ENCODE measurements around the gene SMIM1.
A peak's percentile ranks its signal among the peaks of the same experiment; 100 is the strongest.

Gene SMIM1

GRCh38 chr1:3773572-3774275 lies 1.2 kb downstream of the SMIM1 start:
- Histone ChIP-seq H3K4me1 (peaks cover 13% of the 10 kb centered on the region), H3K36me3 (no peaks in the 10 kb centered on the region), H3K27me3 (no peaks in the 10 kb centered on the region), H3K9me3 (no peaks in the 10 kb centered on the region), H3K4me3 (ENCODE audit: low read depth, low read length) (no peak overlapping the region)
- no peak for DNase-seq
- TF ChIP-seq, protein P1, sequence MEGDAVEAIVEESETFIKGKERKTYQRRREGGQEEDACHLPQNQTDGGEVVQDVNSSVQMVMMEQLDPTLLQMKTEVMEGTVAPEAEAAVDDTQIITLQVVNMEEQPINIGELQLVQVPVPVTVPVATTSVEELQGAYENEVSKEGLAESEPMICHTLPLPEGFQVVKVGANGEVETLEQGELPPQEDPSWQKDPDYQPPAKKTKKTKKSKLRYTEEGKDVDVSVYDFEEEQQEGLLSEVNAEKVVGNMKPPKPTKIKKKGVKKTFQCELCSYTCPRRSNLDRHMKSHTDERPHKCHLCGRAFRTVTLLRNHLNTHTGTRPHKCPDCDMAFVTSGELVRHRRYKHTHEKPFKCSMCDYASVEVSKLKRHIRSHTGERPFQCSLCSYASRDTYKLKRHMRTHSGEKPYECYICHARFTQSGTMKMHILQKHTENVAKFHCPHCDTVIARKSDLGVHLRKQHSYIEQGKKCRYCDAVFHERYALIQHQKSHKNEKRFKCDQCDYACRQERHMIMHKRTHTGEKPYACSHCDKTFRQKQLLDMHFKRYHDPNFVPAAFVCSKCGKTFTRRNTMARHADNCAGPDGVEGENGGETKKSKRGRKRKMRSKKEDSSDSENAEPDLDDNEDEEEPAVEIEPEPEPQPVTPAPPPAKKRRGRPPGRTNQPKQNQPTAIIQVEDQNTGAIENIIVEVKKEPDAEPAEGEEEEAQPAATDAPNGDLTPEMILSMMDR (IDR thresholded peaks at IDR 0.05; ENCODE audit: low read depth, low read length): no peak

DNA sequence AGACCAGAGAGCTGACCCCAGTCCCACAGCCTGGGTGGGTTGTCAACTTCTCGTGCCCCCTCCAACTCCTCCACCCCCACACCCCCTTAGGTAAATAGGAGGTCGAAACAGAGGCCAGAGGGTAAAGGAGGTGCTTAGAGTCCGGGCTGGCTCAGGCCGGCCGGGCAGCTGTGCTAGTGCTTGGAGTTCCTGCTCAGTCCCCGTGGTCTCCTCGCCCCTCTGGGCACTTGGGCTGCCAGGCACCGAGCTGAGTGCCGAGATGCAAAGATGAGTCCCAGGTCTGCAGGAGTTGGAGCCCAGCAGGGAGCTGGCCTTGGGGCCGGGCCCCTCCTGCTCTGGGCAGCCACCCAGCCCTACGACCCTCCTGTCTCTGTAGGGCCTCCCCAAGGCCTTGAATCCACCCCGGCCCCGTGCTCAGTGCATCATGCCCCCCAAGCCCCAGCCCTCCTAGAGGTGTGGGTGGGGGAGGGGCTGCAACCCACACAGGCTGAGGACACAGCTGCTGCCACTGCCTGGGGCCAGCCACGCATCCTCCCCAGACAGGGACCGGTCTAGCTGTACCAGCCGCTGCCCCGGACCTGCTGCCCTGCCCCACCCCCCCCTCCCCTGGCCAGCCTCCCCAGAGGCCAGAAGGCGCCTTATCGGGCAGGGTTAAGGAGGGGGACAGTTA lies 1.9 kb downstream of the SMIM1 start:
- Histone ChIP-seq H3K36me3 (no peaks in the 10 kb centered on the region), H3K4me3 (ENCODE audit: low read depth, low read length) (no peak overlapping the region), H3K27me3 (no peaks in the 10 kb centered on the region), H3K9me3 (no peaks in the 10 kb centered on the region), H3K4me1 (peaks cover 13% of the 10 kb centered on the region)
- TF ChIP-seq, protein P1 (IDR thresholded peaks at IDR 0.05; ENCODE audit: low read depth, low read length): no peak
- DNase-seq: no peak

DNA sequence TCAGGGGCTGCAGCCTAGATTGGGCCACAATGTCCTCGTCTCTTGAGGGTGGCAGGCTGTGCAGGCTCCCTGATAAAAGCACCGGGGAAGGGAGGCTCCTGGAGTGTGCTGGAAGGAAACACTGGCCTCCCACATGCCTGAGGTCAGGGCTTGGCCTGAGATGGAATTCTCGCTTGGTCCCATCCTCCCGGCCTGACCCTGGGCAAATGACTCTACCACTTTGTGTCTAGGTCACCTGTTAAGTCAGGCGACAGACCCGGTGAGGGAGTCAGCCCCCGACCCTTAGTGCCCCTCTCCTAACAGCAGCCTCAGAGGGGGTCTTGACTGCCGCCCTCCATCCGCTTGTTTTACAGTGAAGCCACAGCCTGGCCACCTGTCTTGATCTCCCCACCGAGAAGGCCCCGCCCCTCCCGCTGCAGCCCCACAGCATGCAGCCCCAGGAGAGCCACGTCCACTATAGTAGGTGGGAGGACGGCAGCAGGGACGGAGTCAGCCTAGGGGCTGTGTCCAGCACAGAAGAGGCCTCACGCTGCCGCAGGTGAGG lies 2.5 kb downstream of the SMIM1 start:
- TF ChIP-seq, protein P1 (IDR thresholded peaks at IDR 0.05; ENCODE audit: low read depth, low read length): no peak
- H3K4me3 ChIP-seq (ENCODE audit: low read depth, low read length): no peak overlapping the region

DNA sequence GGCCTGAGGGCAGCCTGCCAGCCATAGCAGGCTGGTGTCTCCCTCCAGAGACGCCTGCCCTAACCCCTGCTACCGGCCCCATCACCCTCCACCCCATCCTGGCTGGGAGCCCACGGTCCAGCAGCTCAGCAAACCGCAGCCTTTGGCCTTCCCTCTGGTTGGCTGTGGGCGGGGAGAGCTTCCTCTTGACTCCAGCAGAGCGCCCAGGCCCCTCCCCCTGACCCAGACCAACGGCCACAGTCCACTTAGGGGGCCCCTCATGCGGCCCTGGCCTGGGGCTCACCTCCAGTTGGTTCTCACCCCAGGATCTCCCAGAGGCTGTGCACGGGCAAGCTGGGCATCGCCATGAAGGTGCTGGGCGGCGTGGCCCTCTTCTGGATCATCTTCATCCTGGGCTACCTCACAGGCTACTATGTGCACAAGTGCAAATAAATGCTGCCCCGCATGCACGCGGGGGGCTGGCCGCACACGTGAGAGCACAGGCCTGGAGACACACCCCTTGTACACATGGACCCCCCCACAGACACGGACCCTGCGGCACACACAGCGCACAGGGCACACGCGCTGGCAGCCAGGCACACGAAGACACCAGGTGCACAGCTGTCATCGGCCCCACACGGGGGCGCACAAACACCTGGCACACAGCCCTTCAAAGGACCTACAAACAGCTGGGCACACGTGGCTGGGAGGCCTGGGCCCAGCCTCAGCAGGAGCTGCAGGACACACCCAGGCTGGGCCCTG lies 3.1 kb downstream of the SMIM1 start:
- Histone ChIP-seq H3K9me3 (no peaks in the 10 kb centered on the region), H3K27me3 (no peaks in the 10 kb centered on the region), H3K36me3 (no peaks in the 10 kb centered on the region), H3K4me1 (peaks cover 13% of the 10 kb centered on the region), H3K4me3 (ENCODE audit: low read depth, low read length) (peak overlapping the region; percentile 24)
- TF ChIP-seq, protein P1 (IDR thresholded peaks at IDR 0.05; ENCODE audit: low read depth, low read length): peak; percentile 57
- DNase-seq: peak; percentile 64

More for the DNA sequence above, 2.5 kb downstream of the SMIM1 start:
- H3K27me3 ChIP-seq: no peaks in the 10 kb centered on the region
- no peaks in the 10 kb centered on the region for H3K36me3 ChIP-seq
- H3K4me1 ChIP-seq: peaks cover 13% of the 10 kb centered on the region
- DNase-seq: no peak
- no peaks in the 10 kb centered on the region for H3K9me3 ChIP-seq

- no peak overlapping the region for H3K4me3 ChIP-seq (ENCODE audit: low read depth, low read length)
- TF ChIP-seq, protein P1 (IDR thresholded peaks at IDR 0.05; ENCODE audit: low read depth, low read length): no peak
- no peaks in the 10 kb centered on the region for H3K27me3 ChIP-seq
- no peak for DNase-seq
- H3K36me3 ChIP-seq: no peaks in the 10 kb centered on the region
- H3K9me3 ChIP-seq: no peaks in the 10 kb centered on the region
- H3K4me1 ChIP-seq: peaks cover 13% of the 10 kb centered on the region
These were observed 3.8 kb downstream of the SMIM1 start for GRCh38 chr1:3776231-3776961.

All from BE2C (cell line).